22Rv1 (cell line): ENCODE measurements around the gene AGXT.

Experiments
- H3K27ac ChIP-seq: fragments of 450-650 bp; 2 replicates; pipeline ENCODE4 v1.5.1; 2017
- ZFX ChIP-seq: fragments of 450-650 bp; IDR thresholded peaks from 2 replicates; pipeline ENCODE4 v1.6.1; 2017; ENCODE audit warnings: antibody characterized with exemption, borderline replicate concordance
- TF ChIP-seq, protein P1 (sequence below): fragments of 450-650 bp; IDR thresholded peaks from 2 replicates; pipeline ENCODE4 v1.5.1; 2017; ENCODE audit warnings: mild to moderate bottlenecking

The AGXT gene

DNA sequence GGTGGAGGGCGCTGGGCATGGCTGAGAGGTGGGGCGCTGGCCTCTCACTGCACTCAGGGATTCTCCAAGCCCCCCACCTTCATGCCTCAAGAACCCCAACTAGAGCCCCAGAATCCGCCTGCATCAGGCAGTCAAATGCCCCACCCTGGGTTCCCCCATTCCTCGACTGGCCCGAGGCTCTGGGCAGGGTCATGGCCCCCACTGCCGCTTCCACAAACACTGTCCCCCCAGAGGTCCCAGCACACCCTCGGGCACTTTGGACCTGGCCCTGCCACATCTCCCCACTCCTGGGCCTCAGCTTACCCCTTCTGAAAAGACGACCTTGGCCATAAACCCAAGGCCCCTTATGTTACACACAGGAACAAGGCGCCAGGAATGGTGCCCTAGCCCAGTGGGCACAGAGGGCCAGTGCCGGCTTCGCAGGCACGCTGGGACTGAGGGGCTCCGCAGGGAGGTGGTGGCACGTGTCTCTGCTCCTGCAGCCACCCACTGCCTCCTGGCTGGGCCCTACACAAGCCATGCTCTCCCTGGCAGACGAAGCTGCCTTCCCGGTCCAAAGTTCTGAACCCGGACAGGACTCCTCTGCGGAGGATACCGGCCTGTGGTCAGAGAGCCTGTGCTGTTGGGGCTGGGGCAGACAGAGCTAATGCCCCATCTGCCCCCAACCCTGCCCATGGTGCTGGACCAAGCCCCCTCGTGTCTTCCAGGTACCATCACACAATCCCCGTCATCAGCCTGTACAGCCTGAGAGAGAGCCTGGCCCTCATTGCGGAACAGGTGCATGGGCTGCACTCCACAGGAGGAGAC lies 6.8 kb downstream of the AGXT start:
- H3K27ac ChIP-seq, result no peak overlapping the region
- TF ChIP-seq, protein P1, sequence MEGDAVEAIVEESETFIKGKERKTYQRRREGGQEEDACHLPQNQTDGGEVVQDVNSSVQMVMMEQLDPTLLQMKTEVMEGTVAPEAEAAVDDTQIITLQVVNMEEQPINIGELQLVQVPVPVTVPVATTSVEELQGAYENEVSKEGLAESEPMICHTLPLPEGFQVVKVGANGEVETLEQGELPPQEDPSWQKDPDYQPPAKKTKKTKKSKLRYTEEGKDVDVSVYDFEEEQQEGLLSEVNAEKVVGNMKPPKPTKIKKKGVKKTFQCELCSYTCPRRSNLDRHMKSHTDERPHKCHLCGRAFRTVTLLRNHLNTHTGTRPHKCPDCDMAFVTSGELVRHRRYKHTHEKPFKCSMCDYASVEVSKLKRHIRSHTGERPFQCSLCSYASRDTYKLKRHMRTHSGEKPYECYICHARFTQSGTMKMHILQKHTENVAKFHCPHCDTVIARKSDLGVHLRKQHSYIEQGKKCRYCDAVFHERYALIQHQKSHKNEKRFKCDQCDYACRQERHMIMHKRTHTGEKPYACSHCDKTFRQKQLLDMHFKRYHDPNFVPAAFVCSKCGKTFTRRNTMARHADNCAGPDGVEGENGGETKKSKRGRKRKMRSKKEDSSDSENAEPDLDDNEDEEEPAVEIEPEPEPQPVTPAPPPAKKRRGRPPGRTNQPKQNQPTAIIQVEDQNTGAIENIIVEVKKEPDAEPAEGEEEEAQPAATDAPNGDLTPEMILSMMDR, result no peak
- no peak for TF ChIP-seq ZFX

DNA sequence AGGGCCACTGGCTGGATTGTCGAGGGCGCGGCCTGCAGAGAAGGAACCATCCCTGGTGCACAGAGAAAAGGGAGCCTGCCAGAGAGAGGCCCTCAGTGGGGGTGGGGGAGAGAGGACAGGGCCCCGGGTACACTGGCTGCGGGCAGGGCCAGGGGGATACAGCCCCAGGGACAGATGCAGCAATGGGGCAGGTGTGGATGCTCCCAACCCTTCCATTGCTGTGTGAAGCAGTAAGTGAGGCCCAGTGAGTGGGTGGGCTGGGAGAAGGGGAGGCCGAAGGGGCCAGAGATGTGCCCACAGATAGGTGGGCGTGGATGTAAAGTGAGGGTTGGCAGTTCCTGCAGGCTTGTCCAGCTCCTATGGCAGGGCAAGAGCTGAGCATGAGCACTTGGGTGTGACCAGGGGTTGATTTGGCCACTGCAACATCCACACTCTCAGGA lies 7.4 kb downstream of the AGXT start:
- H3K27ac ChIP-seq, result no peak overlapping the region
- TF ChIP-seq ZFX, result no peak
- TF ChIP-seq, protein P1, result no peak

DNA sequence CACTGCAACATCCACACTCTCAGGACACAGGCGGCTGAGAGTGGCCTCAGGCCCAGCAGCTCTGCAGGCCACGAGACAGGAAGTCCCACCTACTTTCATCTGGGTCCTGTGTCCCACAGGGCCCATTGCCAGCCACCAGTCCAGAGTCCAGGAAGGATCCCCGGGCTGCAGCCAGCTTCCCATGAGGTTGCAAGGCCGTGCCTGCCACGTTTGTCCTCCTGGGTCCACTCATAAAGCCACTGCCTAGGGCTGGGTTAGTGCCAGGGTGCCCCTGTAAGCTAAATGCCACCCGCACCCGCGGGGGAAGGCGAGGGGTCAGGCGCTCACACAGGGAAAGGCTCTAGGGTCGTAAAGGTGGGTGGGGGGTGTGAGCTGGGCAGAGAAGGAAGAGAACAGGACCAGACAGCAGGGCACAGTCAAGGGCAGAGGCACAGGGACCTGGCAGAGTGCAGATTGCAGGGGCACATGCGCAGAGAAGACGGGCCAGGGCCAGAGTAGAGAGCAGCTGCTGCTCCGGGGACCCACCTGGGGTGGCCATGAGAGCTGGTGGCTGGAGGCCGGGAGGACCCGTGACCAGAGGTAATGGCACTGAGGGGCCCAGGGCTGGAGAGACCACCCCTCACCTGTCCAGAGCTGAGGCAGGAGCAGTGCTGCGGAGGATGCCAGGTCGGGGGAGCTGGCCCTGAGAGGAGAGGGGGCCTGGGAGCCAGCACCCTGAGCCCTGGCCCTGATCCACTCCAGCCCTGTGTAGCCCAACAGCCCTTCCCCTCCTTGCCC lies 8.0 kb downstream of the AGXT start:
- TF ChIP-seq, protein P1, result no peak
- TF ChIP-seq ZFX, result no peak
- no peak overlapping the region for H3K27ac ChIP-seq

DNA sequence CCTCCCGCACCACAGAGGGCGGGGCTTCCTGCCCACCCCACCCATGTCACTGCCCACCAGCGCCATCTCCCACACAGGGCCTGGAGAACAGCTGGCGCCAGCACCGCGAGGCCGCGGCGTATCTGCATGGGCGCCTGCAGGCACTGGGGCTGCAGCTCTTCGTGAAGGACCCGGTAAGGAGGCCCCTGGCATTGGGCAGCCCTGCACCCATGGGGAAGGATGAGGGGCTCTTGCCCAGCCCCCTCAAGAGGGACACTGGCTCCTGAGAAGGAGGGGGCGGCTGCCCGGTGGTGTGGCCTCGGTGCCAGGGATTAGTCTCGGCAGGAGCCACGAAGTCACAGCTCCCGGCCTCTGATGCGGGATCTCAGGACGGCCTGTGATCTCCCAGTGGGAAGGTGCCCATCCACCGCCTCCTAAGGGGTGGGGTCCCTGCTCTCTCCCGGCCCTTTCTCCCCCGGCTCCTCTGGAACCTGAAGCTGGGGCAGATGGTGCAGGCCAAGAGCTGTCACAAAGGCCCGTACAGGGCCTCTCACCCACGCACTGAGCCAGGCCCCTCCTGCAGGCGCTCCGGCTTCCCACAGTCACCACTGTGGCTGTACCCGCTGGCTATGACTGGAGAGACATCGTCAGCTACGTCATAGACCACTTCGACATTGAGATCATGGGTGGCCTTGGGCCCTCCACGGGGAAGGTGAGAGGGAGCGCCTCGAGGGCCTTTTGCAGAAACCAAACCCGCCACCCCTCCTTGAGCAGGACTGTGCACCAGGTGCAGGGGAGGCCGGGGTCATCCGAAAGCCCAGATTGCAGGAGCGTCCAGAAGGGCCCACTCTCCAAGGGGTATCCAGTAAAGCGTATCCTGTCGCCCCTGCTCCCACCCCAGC lies 9.1 kb downstream of the AGXT start:
- TF ChIP-seq, protein P1, result no peak
- no peak for TF ChIP-seq ZFX
- no peak overlapping the region for H3K27ac ChIP-seq

DNA sequence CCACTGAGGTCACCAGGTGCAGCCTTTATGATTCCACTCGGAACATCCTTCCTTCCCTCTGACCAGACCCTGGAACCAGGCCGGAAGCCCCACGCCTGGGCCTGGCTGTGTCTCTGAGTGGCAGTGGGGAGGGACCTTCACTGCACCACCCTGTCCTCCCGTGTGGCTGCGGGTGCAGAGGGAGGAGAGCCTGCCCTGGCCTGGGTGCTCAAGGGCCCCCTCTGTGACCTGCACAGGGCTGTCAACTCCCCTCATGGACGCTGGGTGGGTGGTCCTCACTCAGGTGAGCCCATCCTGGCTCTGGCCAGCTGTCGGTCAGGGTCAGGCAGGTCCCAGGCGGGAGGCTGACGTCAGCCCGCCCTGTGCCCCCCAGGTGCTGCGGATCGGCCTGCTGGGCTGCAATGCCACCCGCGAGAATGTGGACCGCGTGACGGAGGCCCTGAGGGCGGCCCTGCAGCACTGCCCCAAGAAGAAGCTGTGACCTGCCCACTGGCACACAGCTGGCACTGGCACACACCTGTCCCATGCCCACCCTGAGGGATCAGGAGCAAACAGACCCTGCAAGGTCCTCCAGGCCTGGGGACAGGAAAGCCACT lies 9.8 kb downstream of the AGXT start:
- no peak for TF ChIP-seq ZFX
- TF ChIP-seq, protein P1, result no peak

DNA sequence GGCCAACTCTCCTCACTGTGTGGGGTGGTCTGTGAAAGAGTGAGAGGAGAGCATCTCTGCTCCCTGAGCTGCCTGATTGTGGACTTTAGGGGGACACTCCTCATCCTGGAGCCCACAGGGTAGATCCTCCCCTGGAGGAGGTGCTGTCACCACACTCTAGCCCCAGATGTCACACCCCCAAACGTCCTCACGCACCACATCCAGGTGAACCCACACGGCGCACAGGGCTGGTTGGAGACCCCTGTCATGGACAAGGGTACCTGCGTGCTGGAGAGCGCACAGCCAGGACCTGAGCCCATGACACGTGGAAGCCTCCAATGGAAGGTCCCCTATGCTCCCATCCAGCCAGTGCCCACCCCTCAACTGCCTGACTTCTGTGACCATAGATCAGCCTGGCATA lies 10.5 kb downstream of the AGXT start:
- H3K27ac ChIP-seq, result no peak overlapping the region
- TF ChIP-seq, protein P1, result no peak
- TF ChIP-seq ZFX, result no peak

More for the DNA sequence above, 9.8 kb downstream of the AGXT start:
- no peak overlapping the region for H3K27ac ChIP-seq
